GM18519 (cell line): ENCODE data around the gene CPED1.
"Not testable (repeated sequence)": the region's sequence is repeated elsewhere in the genome, so short reads cannot be mapped to it uniquely, and the experiment has no call there.

Experiments used
- ATAC-seq: cut with Tn5 transposase; IDR thresholded peaks from one replicate; pipeline ENCODE4 v1.9.1; 2021; ENCODE audit warnings: mild to moderate bottlenecking, moderate library complexity; ENCODE audit not compliant: unreplicated experiment, low FRiP score

Gene CPED1

GRCh38 chr7:121058975-121059374, 70.5 kb downstream of the CPED1 start:
- ATAC-seq = no peak

GRCh38 chr7:121059979-121060509, 71.5 kb downstream of the CPED1 start:
- not testable (repeated sequence) for ATAC-seq

GRCh38 chr7:121061677-121062582, 73.4 kb downstream of the CPED1 start:
- no peak for ATAC-seq

GRCh38 chr7:121062671-121063279, 74.3 kb downstream of the CPED1 start:
- ATAC-seq = no peak

GRCh38 chr7:121067717-121068116, 79.2 kb downstream of the CPED1 start:
- not testable (repeated sequence) for ATAC-seq

- no peak for ATAC-seq
Measured at GRCh38 chr7:121069346-121070100, 81.0 kb downstream of the CPED1 start.

- no peak for ATAC-seq
Measured at GRCh38 chr7:121071132-121071531, 82.6 kb downstream of the CPED1 start.

GRCh38 chr7:121071662-121072061, 83.2 kb downstream of the CPED1 start:
- ATAC-seq = no peak

GRCh38 chr7:121072826-121073225, 84.3 kb downstream of the CPED1 start:
- ATAC-seq = no peak

- ATAC-seq = no peak
Measured at GRCh38 chr7:121073463-121074099, 85.1 kb downstream of the CPED1 start.

GRCh38 chr7:121075424-121075841, 86.9 kb downstream of the CPED1 start:
- ATAC-seq = not testable (repeated sequence)

GRCh38 chr7:121075952-121076349, 87.4 kb downstream of the CPED1 start:
- ATAC-seq = no peak

- no peak for ATAC-seq
Measured at GRCh38 chr7:121076350-121077164, 88.0 kb downstream of the CPED1 start.

- ATAC-seq = no peak
Measured at GRCh38 chr7:121077165-121077630, 88.7 kb downstream of the CPED1 start.

- ATAC-seq = no peak
Measured at GRCh38 chr7:121078701-121079227, 90.3 kb downstream of the CPED1 start.

GRCh38 chr7:121079425-121080169, 91.1 kb downstream of the CPED1 start:
- ATAC-seq = no peak

- ATAC-seq = no peak
Measured at GRCh38 chr7:121080257-121080912, 91.9 kb downstream of the CPED1 start.

GRCh38 chr7:121080913-121081326, 92.4 kb downstream of the CPED1 start:
- no peak for ATAC-seq
